OCI-LY7 (cell line): ENCODE results near the gene UBE2G1. TPM values are rescaled to one million over a fixed set of nuclear protein-coding genes. Genes with fewer than 3 reads are reported as not detected.
"Not testable (repeated sequence)": the region's sequence is repeated elsewhere in the genome, so short reads cannot be mapped to it uniquely, and the experiment has no call there.

Experiments
- BruUV-seq: library from RNA; stranded (reverse); fragments of 400-500 nt; replicated peaks from 2 replicates; lab custom pipeline; 2021; lab: Mats Ljungman, UMichigan
- CTCF ChIA-PET: fragments of 300-600 bp; sonication (Branson Sonifier 250); formaldehyde crosslinking; loops from one replicate; lab custom pipeline; 2022; ENCODE audit warnings: antibody characterized with exemption; ENCODE audit not compliant: unreplicated experiment; lab: Charles Lee
- POLR2A ChIA-PET: fragments of 300-600 bp; sonication (Branson Sonifier 250); formaldehyde crosslinking; loops from one replicate; lab custom pipeline; 2022; ENCODE audit warnings: antibody characterized with exemption; lab: Charles Lee
- DNase-seq: peaks from one replicate; pipeline ENCODE4 v3.0.0-alpha.2; 2015; ENCODE audit warnings: low spot score
- H2AFZ ChIP-seq: fragments of 200-600 bp; sonication (generic), shearing (Covaris generic); 2 replicates; pipeline ENCODE4 v1.6.1; 2014; ENCODE audit warnings: mild to moderate bottlenecking, antibody characterized with exemption, low read length, moderate library complexity
- H3K27ac ChIP-seq: fragments of 200-600 bp; sonication (generic); 2 replicates; pipeline ENCODE4 v1.5.1; 2014; ENCODE audit warnings: mixed run types, low read depth, mild to moderate bottlenecking, moderate library complexity, low read length, inconsistent platforms; ENCODE audit not compliant: poor library complexity, severe bottlenecking
- H3K36me3 ChIP-seq: fragments of 200-600 bp; sonication (generic); 2 replicates; pipeline ENCODE4 v1.6.1; 2014; ENCODE audit warnings: mild to moderate bottlenecking, antibody characterized with exemption, low read length, moderate library complexity, mixed read lengths; ENCODE audit not compliant: insufficient read depth
- H3K4me1 ChIP-seq: fragments of 200-600 bp; sonication (generic); 2 replicates; pipeline ENCODE4 v1.5.1; 2014; ENCODE audit warnings: mild to moderate bottlenecking, low read length; ENCODE audit not compliant: insufficient read depth, poor library complexity, severe bottlenecking
- H3K4me2 ChIP-seq: fragments of 200-600 bp; sonication (generic); 2 replicates; pipeline ENCODE4 v1.6.1; 2014; ENCODE audit warnings: mild to moderate bottlenecking, low read length
- H3K4me3 ChIP-seq: fragments of 200-600 bp; sonication (generic); 2 replicates; pipeline ENCODE4 v1.5.1; 2014; ENCODE audit warnings: mild to moderate bottlenecking, low read depth, low read length; ENCODE audit not compliant: poor library complexity, severe bottlenecking
- H3K79me2 ChIP-seq: fragments of 200-600 bp; sonication (generic); 2 replicates; pipeline ENCODE4 v1.6.1; 2016; ENCODE audit warnings: low read depth, mild to moderate bottlenecking, low read length, moderate library complexity, mixed read lengths; ENCODE audit not compliant: insufficient read depth
- H3K9me2 ChIP-seq: fragments of 200-600 bp; sonication (generic); 2 replicates; pipeline ENCODE4 v1.6.1; 2016; ENCODE audit warnings: mild to moderate bottlenecking, low read length, mixed read lengths; ENCODE audit not compliant: insufficient read depth
- H3K9me3 ChIP-seq: fragments of 200-600 bp; sonication (generic); 2 replicates; pipeline ENCODE4 v1.6.1; 2014; ENCODE audit warnings: mild to moderate bottlenecking, mixed run types, low read length, mixed read lengths
- H4K20me1 ChIP-seq: fragments of 200-600 bp; sonication (generic); 2 replicates; pipeline ENCODE4 v1.6.1; 2014; ENCODE audit warnings: mild to moderate bottlenecking, antibody characterized with exemption, low read length, moderate library complexity, mixed read lengths; ENCODE audit not compliant: insufficient read depth
- CTCF ChIP-seq: fragments of 200-600 bp; sonication (generic); conservative IDR thresholded peaks from 2 replicates; pipeline ENCODE4 v1.5.1; 2014; ENCODE audit warnings: mild to moderate bottlenecking, antibody characterized with exemption, low read length, moderate library complexity, mixed read lengths
- EZH2phosphoT487 ChIP-seq: fragments of 200-600 bp; sonication (generic); IDR thresholded peaks from 2 replicates; pipeline ENCODE4 v1.6.1; 2018; ENCODE audit warnings: low read depth, borderline replicate concordance, mild to moderate bottlenecking, mixed run types, antibody characterized with exemption, low read length, moderate library complexity, mixed read lengths
- intact Hi-C: fragments of 100-400 bp; cut with micrococcal nuclease; formaldehyde crosslinking; loops from one replicate; pipeline ENCODE4 v1.10.0; 2022; ENCODE audit not compliant: unreplicated experiment
- total RNA-seq, 2 experiments: library from RNA; depleted of rRNA in 1 of 2; stranded (reverse); fragments of >200 nt in 1 of 2; shearing (Covaris generic) in 1 of 2; gene quantifications; 2 replicates each; pipeline ENCODE4 v1.2.3, GENCODE V29; 2014 to 2022

Gene UBE2G1
- total RNA-seq, 2 experiments from 2014 or later = 115 to 216 TPM

GRCh38 chr17:4357030-4357628, 9.3 kb downstream of the UBE2G1 start:
- peaks cover 43% of the 10 kb centered on the region for H4K20me1 ChIP-seq

GRCh38 chr17:4354862-4355514, 11.5 kb downstream of the UBE2G1 start:
- Histone ChIP-seq H3K36me3 (peaks cover 60% of the 10 kb centered on the region), H3K9me2 (no peaks in the 10 kb centered on the region), H3K4me3 (peak overlapping the region; percentile 8), H3K79me2 (peaks cover 100% of the 10 kb centered on the region), H3K27ac (peak overlapping the region; percentile 28), H3K4me2 (peak overlapping the region; percentile 39), H3K9me3 (no peaks in the 10 kb centered on the region; the same call in 1 of the 2 replicates), H4K20me1 (peaks cover 50% of the 10 kb centered on the region), H2AFZ (no peak overlapping the region), H3K4me1 (peaks cover 90% of the 10 kb centered on the region)
- intact Hi-C loops = no loop called here
- DNase-seq = no peak
- TF ChIP-seq CTCF (no peak), EZH2phosphoT487 (no peak)
- ChIA-PET CTCF (no interaction called here), POLR2A (interaction anchor here (0.6 to 1.2 kb wide), 3 partner anchors 10 to 42 kb away, joined by 3 to 5 read pairs (median 4); no protein-coding TSS in a partner anchor)
- BruUV-seq = no TSS peak

More at GRCh38 chr17:4357030-4357628, 9.3 kb downstream of the UBE2G1 start:
- intact Hi-C loops = no loop called here
- Histone ChIP-seq H3K4me3 (no peak overlapping the region), H3K9me3 (no peaks in the 10 kb centered on the region; the same call in 1 of the 2 replicates), H3K9me2 (no peaks in the 10 kb centered on the region), H3K36me3 (peaks cover 75% of the 10 kb centered on the region), H3K4me2 (peak overlapping the region; percentile 39), H3K79me2 (peaks cover 100% of the 10 kb centered on the region), H3K4me1 (peaks cover 82% of the 10 kb centered on the region), H3K27ac (peak overlapping the region; percentile 6), H2AFZ (no peak overlapping the region)
- ChIA-PET POLR2A (no interaction called here), CTCF (no interaction called here)
- TF ChIP-seq CTCF (no peak), EZH2phosphoT487 (no peak)
- BruUV-seq = no TSS peak
- no peak for DNase-seq

GRCh38 chr17:4354206-4354605, 12.3 kb downstream of the UBE2G1 start:
- Histone ChIP-seq H3K36me3 (peaks cover 58% of the 10 kb centered on the region), H3K4me3 (no peak overlapping the region), H3K9me2 (no peaks in the 10 kb centered on the region), H3K27ac (peak overlapping the region; percentile 28), H4K20me1 (peaks cover 45% of the 10 kb centered on the region), H3K4me1 (peaks cover 87% of the 10 kb centered on the region), H3K4me2 (peak overlapping the region; percentile 39), H3K79me2 (peaks cover 100% of the 10 kb centered on the region), H2AFZ (no peak overlapping the region), H3K9me3 (no peaks in the 10 kb centered on the region; the same call in 1 of the 2 replicates)
- BruUV-seq = no TSS peak
- TF ChIP-seq EZH2phosphoT487 = no peak
- TF ChIP-seq CTCF = no peak
- ChIA-PET CTCF (no interaction called here), POLR2A (interaction anchor here (1.0 to 1.9 kb wide), 4 partner anchors 10 to 40 kb away, joined by 3 to 8 read pairs (median 4); no protein-coding TSS in a partner anchor)
- DNase-seq = no peak
- intact Hi-C loops = no loop called here

GRCh38 chr17:4350214-4350613, 16.3 kb downstream of the UBE2G1 start:
- H3K27ac ChIP-seq, H3K9me2 ChIP-seq, DNase-seq, POLR2A ChIA-PET, intact Hi-C loops, H3K4me3 ChIP-seq, H2AFZ ChIP-seq, CTCF ChIA-PET, BruUV-seq, H3K9me3 ChIP-seq: not testable (repeated sequence)
- Histone ChIP-seq H3K4me2 (peak overlapping the region; percentile 69), H3K4me1 (peaks cover 84% of the 10 kb centered on the region), H3K36me3 (peaks cover 52% of the 10 kb centered on the region), H3K79me2 (peaks cover 100% of the 10 kb centered on the region), H4K20me1 (peaks cover 31% of the 10 kb centered on the region)
